Body of pancreas (tissue), 4 donors: ENCODE results near the gene AOX1. TPM values are rescaled to one million over a fixed set of nuclear protein-coding genes. Genes with fewer than 3 reads are reported as not detected.

Source experiments
- ATAC-seq: fragments of 150-250 bp; one replicate; pipeline ENCODE4 v1.9.1; 2016
- DNase-seq, 4 donors: peaks; one replicate each; pipeline ENCODE4 v3.0.0-alpha.2; 2019
- H3K27ac ChIP-seq, 4 donors: fragments of 200-600 bp; sonication (generic); 1 replicate in 3 of 4; 2 replicates in 1 of 4; pipeline versions ENCODE4 v1.5.1 to v1.6.1; 2016 to 2019; ENCODE audit warnings: mild to moderate bottlenecking in 1 of 4, mixed read lengths in 1 of 4, moderate library complexity in 1 of 4
- H3K27me3 ChIP-seq, 2 donors: fragments of 200-600 bp; sonication (generic); one replicate each; pipeline ENCODE4 v1.6.0; 2016; ENCODE audit warnings: mild to moderate bottlenecking in 1 of 2
- H3K36me3 ChIP-seq, 2 donors: fragments of 200-600 bp; sonication (generic); replicated peaks in 1 of 2; 2 replicates each; pipeline ENCODE4 v1.5.1; 2016; ENCODE audit warnings: low read depth in 2 of 2; ENCODE audit not compliant: insufficient read depth in 1 of 2
- H3K4me1 ChIP-seq: fragments of 200-600 bp; sonication (generic); one replicate; pipeline ENCODE4 v1.6.0; 2016
- H3K4me3 ChIP-seq, 2 donors: fragments of 200-600 bp; sonication (generic); 1 replicate in 1 of 2; 2 replicates in 1 of 2; pipeline ENCODE4 v1.5.1; 2016 to 2019
- H3K9me3 ChIP-seq, 3 donors: fragments of 200-600 bp; sonication (generic); 1 replicate in 2 of 3; 2 replicates in 1 of 3; pipeline ENCODE4 v1.5.1; 2016
- POLR2A ChIP-seq, 3 donors: fragments of 450-650 bp; IDR thresholded peaks; one replicate each; pipeline ENCODE4 v1.6.1; 2016; ENCODE audit warnings: antibody characterized with exemption in 3 of 3, mild to moderate bottlenecking in 2 of 3
- WGBS, 2 donors: methylation state at CpG; one replicate each; pipeline ENCODE4 v1.1.5; 2017; 5-methylcytosine and 5-hydroxymethylcytosine counted together
- intact Hi-C: fragments of 100-400 bp; cut with DNase I; formaldehyde crosslinking; loops from one replicate; pipeline ENCODE4 v1.15.1; 2023
- total RNA-seq, 2 donors: library from RNA; depleted of rRNA; stranded (reverse); fragments of >200 nt; gene quantifications; one replicate each; pipeline ENCODE4 v1.1.0, GENCODE V29; 2016
- TF ChIP-seq, protein P1 (sequence below), 7 experiments: fragments of 450-650 bp in 4 of 7; fragments of 200-600 bp in 3 of 7; sonication (generic) in 3 of 7; IDR thresholded peaks; one replicate each; pipeline ENCODE4 v1.5.1; 2016 to 2019; ENCODE audit warnings: antibody characterized with exemption in 7 of 7

The AOX1 gene
- total RNA-seq, 2 donors from 2014 or later: 60.0 to 75.0 TPM

DNA sequence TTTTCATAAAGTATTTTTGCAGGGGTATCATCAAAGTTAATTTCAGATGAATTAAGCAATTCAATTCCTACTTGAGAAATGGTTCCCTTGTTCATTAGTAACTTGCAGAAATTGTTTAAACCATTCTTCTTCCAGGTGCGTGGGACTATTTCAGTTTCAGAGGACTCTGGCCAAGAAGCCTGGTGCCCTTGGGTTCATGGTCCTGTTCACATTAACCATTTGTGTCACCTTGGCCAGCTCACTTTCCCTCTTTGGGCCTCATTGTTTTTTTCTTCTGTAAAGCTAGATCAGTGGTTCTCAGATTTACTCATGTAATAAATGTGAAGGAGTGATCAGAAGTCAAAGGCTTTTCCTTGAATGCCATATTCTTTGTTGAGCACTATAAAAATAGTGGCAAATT lies 113.5 kb downstream of the AOX1 start:
- Histone ChIP-seq H3K4me3 (no peak overlapping the region), H3K9me3 (no peaks in the 10 kb centered on the region), H3K27me3 (no peaks in the 10 kb centered on the region), H3K36me3 (no peaks in the 10 kb centered on the region), H3K27ac (no peak overlapping the region), H3K4me1 (no peaks in the 10 kb centered on the region)
- ATAC-seq (no peak), DNase-seq (no peak)
- intact Hi-C loops: no loop called here
- 0 to 36% methylated on average over 1 of the region's 1 CpG for WGBS, 2 donors
- TF ChIP-seq, protein P1, sequence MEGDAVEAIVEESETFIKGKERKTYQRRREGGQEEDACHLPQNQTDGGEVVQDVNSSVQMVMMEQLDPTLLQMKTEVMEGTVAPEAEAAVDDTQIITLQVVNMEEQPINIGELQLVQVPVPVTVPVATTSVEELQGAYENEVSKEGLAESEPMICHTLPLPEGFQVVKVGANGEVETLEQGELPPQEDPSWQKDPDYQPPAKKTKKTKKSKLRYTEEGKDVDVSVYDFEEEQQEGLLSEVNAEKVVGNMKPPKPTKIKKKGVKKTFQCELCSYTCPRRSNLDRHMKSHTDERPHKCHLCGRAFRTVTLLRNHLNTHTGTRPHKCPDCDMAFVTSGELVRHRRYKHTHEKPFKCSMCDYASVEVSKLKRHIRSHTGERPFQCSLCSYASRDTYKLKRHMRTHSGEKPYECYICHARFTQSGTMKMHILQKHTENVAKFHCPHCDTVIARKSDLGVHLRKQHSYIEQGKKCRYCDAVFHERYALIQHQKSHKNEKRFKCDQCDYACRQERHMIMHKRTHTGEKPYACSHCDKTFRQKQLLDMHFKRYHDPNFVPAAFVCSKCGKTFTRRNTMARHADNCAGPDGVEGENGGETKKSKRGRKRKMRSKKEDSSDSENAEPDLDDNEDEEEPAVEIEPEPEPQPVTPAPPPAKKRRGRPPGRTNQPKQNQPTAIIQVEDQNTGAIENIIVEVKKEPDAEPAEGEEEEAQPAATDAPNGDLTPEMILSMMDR (IDR thresholded peaks at IDR 0.05): no peak
- no peak for TF ChIP-seq POLR2A (IDR thresholded peaks at IDR 0.05)

DNA sequence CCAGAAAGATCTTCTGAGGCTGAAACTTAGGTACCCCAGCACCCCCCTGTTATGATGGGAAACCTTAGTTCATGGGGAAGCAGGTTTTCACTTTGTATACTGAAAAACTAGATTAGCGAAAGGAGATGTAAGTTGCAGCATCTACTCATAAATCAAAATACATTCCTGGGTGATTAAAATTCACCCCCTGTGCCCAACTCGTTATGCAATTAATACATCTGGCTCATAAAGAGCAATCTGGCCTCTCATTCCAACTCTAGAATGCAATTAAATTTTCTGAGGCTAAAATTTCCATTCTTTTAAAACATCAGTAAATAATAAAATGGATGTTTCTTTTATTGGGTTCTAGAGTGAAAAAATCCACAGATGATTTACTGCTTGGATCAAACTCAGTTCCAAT lies 115.0 kb downstream of the AOX1 start:
- intact Hi-C loops: loop anchor here (5.0 kb wide), 1 partner anchor 124 kb away; no protein-coding TSS in a partner anchor
- Histone ChIP-seq H3K9me3 (no peaks in the 10 kb centered on the region), H3K4me1 (no peaks in the 10 kb centered on the region), H3K4me3 (no peak overlapping the region), H3K27ac (no peak overlapping the region), H3K36me3 (no peaks in the 10 kb centered on the region), H3K27me3 (no peaks in the 10 kb centered on the region)
- no peak for ATAC-seq
- no peak for TF ChIP-seq POLR2A (IDR thresholded peaks at IDR 0.05)
- TF ChIP-seq, protein P1 (IDR thresholded peaks at IDR 0.05): no peak
- WGBS, 2 donors: 78 to 87% methylated on average over 2 of the region's 2 CpGs
- no peak for DNase-seq

DNA sequence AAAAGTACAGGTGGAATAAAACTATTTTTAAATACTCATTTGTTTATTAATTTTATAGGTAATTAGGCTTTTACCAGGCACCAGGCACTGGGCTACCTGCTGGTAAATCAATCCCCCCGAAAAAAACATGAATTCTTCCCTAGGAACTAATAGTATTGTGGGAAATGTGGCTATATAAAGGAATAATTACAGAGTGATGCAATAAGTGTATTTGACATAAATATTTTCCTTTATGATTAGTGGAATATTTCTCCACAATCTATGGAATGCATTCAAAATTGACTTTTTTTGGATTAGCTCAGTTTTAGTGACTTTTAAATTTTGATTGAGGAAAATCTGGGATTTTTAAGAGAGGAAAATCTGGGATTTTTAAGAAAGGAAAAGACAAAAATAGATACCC lies 116.2 kb downstream of the AOX1 start:
- intact Hi-C loops: loop anchor here (5.0 kb wide), 1 partner anchor 125 kb away; no protein-coding TSS in a partner anchor
- no peaks in the 10 kb centered on the region for H3K9me3 ChIP-seq
- no peaks in the 10 kb centered on the region for H3K27me3 ChIP-seq
- no peak overlapping the region for H3K4me3 ChIP-seq
- ATAC-seq (no peak), DNase-seq (no peak)
- TF ChIP-seq POLR2A (IDR thresholded peaks at IDR 0.05): no peak
- TF ChIP-seq, protein P1 (IDR thresholded peaks at IDR 0.05): no peak
- H3K27ac ChIP-seq: no peak overlapping the region
- H3K36me3 ChIP-seq: no peaks in the 10 kb centered on the region
- 29 to 31% methylated on average over 1 of the region's 1 CpG for WGBS, 2 donors
- no peaks in the 10 kb centered on the region for H3K4me1 ChIP-seq

DNA sequence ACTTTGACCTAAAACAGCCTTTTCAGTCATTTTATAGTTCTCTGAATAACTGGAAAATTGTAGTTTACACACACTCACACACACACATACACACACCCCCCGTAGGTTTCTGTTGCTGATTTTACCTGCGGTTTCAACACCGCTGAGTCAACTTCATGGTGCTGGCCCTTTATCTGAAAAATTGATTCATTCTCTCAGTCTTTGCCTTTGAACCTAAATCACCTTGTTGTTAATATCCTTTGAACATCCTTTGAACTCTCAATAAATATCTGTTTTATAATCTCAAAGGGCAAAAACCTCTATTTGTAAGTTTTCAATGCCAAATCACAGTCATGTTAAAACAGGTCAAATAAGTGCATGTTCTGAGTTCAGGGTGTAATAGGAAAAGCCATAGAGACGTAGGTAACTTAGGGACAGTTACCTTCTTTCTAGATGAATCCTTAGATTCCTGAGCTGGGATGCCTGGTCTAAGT lies 116.9 kb downstream of the AOX1 start:
- Histone ChIP-seq H3K27ac (no peak overlapping the region), H3K4me1 (no peaks in the 10 kb centered on the region), H3K27me3 (no peaks in the 10 kb centered on the region), H3K9me3 (no peaks in the 10 kb centered on the region), H3K4me3 (no peak overlapping the region), H3K36me3 (no peaks in the 10 kb centered on the region)
- TF ChIP-seq POLR2A (IDR thresholded peaks at IDR 0.05): no peak
- TF ChIP-seq, protein P1 (IDR thresholded peaks at IDR 0.05): no peak
- whole genome bisulfite sequencing, 2 donors: 69 to 74% methylated on average over 4 of the region's 4 CpGs
- ATAC-seq: no peak
- DNase-seq: no peak
- intact Hi-C loops: loop anchor here (5.0 kb wide), 1 partner anchor 125 kb away; no protein-coding TSS in a partner anchor
